Sigmoid colon (tissue), 7 donors: ENCODE data around the gene RRAD. TPM values are rescaled to one million over a fixed set of nuclear protein-coding genes. Genes with fewer than 3 reads are reported as not detected.

Experiments
- DNase-seq: peaks from one replicate; pipeline ENCODE4 v3.0.0-alpha.2; 2019
- H3K27ac ChIP-seq, 4 donors: fragments of 200-600 bp; sonication (generic); one replicate each; pipeline ENCODE4 v1.5.1; 2016 to 2019; ENCODE audit warnings: mild to moderate bottlenecking in 1 of 4
- H3K27me3 ChIP-seq, 3 donors: fragments of 200-600 bp; sonication (generic); one replicate each; pipeline ENCODE4 v1.5.1; 2019; ENCODE audit warnings: mild to moderate bottlenecking in 1 of 3
- H3K36me3 ChIP-seq, 4 donors: fragments of 200-600 bp; sonication (generic); one replicate each; pipeline ENCODE4 v1.5.1; 2016 to 2019
- H3K4me1 ChIP-seq, 4 donors: fragments of 200-600 bp; sonication (generic); one replicate each; pipeline ENCODE4 v1.5.1; 2017 to 2019
- H3K4me3 ChIP-seq, 4 donors: fragments of 200-600 bp; sonication (generic); one replicate each; pipeline ENCODE4 v1.5.1; 2017 to 2019; ENCODE audit warnings: mild to moderate bottlenecking in 2 of 4, moderate library complexity in 1 of 4
- H3K9me3 ChIP-seq, 4 donors: fragments of 200-600 bp in 3 of 4; sonication (generic) in 3 of 4; one replicate each; pipeline versions ENCODE4 v1.5.1 to v1.6.1; 2013 to 2019
- EP300 ChIP-seq, 4 donors: sonication (generic); formaldehyde crosslinking; IDR thresholded peaks; one replicate each; pipeline ENCODE4 v1.6.1; 2017; ENCODE audit warnings: antibody characterized with exemption in 4 of 4
- POLR2A ChIP-seq, 2 donors: fragments of 450-650 bp; IDR thresholded peaks; one replicate each; pipeline ENCODE4 v1.6.1; 2016; ENCODE audit warnings: antibody characterized with exemption in 2 of 2, mild to moderate bottlenecking in 2 of 2, moderate library complexity in 2 of 2
- POLR2AphosphoS5 ChIP-seq, 4 donors: sonication (generic); formaldehyde crosslinking; IDR thresholded peaks; one replicate each; pipeline ENCODE4 v1.6.1; 2017; ENCODE audit warnings: antibody characterized with exemption in 4 of 4
- WGBS, 2 donors: extraction: QIAGEN DNeasy Blood & Tissue Kit; methylation state at CpG; one replicate each; pipeline ENCODE4 v1.1.7; 2013; 5-methylcytosine and 5-hydroxymethylcytosine counted together
- intact Hi-C: fragments of 100-400 bp; cut with DNase I; formaldehyde crosslinking; loops from one replicate; pipeline ENCODE4 v1.15.1; 2023
- polyA plus RNA-seq, 3 donors: library from polyadenylated mRNA; stranded (reverse); fragments of 200-250 nt; gene quantifications; one replicate each; pipeline ENCODE4 v1.2.3, GENCODE V29; 2013
- total RNA-seq, 4 donors: library from RNA; depleted of rRNA; stranded (reverse); fragments of >200 nt; gene quantifications; one replicate each; pipeline ENCODE4 v1.1.0, GENCODE V29; 2016
- TF ChIP-seq, protein P1 (sequence below), 4 experiments: fragments of 450-650 bp in 3 of 4; fragments of 200-600 bp in 1 of 4; IDR thresholded peaks; one replicate each; pipeline ENCODE4 v1.5.1; 2016 to 2019; ENCODE audit warnings: antibody characterized with exemption in 4 of 4, mild to moderate bottlenecking in 3 of 4, moderate library complexity in 2 of 4
- donor health status: healthy with polysubstance abuse.
- donor health status: Bipolar disorder and iron deficiency.
- donor health status: healthy.

RRAD gene
- total and polyA plus RNA-seq, 7 donors = 1.2 to 31.2 (median 10.9) TPM

DNA sequence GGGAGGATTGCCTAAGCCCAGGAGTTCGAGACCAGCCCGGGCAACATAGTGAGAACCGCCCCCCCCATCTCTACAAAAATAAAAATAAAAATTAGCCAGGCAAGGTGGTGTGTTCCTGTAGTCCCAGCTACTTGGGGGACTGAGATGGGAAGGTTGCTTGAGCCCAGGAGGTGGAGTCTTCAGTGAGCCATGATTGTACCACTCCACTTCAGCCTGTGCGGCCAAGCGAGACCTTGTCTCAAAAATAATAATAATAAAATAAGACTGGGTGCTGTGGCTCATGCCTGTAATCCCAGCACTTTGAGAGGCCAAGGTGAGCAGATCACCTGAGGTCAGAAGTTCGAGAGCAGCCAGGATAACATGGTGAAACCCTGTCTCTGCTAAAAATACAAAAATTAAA, 33.5 kb downstream of the RRAD start:
- H3K9me3 ChIP-seq = no peaks in the 10 kb centered on the region
- no peaks in the 10 kb centered on the region for H3K27me3 ChIP-seq
- H3K4me1 ChIP-seq = peaks cover 0 to 7% (median 3%) of the 10 kb centered on the region in 4 donors
- intact Hi-C loops = loop anchor here (10.0 kb wide), 1 partner anchor 263 kb away; the partner anchor contains the start of genes B3GNT9, FBXL8 and TRADD
- no peak for DNase-seq
- no peak overlapping the region for H3K27ac ChIP-seq
- no peak overlapping the region for H3K4me3 ChIP-seq
- H3K36me3 ChIP-seq = peaks cover 0 to 4% (median 0%) of the 10 kb centered on the region in 4 donors
- WGBS, 2 donors = 90 to 95% methylated on average over 6 of the region's 6 CpGs
- TF ChIP-seq POLR2A (IDR thresholded peaks at IDR 0.05) (no peak), POLR2AphosphoS5 (IDR thresholded peaks at IDR 0.05) (no peak), EP300 (IDR thresholded peaks at IDR 0.05) (no peak)
- TF ChIP-seq, protein P1, sequence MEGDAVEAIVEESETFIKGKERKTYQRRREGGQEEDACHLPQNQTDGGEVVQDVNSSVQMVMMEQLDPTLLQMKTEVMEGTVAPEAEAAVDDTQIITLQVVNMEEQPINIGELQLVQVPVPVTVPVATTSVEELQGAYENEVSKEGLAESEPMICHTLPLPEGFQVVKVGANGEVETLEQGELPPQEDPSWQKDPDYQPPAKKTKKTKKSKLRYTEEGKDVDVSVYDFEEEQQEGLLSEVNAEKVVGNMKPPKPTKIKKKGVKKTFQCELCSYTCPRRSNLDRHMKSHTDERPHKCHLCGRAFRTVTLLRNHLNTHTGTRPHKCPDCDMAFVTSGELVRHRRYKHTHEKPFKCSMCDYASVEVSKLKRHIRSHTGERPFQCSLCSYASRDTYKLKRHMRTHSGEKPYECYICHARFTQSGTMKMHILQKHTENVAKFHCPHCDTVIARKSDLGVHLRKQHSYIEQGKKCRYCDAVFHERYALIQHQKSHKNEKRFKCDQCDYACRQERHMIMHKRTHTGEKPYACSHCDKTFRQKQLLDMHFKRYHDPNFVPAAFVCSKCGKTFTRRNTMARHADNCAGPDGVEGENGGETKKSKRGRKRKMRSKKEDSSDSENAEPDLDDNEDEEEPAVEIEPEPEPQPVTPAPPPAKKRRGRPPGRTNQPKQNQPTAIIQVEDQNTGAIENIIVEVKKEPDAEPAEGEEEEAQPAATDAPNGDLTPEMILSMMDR (IDR thresholded peaks at IDR 0.05) = no peak

- no peak for DNase-seq
- intact Hi-C loops = loop anchor here (10.0 kb wide), 1 partner anchor 263 kb away; the partner anchor contains the start of genes B3GNT9, FBXL8 and TRADD
- peaks cover 0 to 8% (median 0%) of the 10 kb centered on the region in 4 donors for H3K36me3 ChIP-seq
- no peak for TF ChIP-seq POLR2AphosphoS5 (IDR thresholded peaks at IDR 0.05)
- 84 to 92% methylated on average over 4 of the region's 4 CpGs for WGBS, 2 donors
- peaks cover 0 to 7% (median 3%) of the 10 kb centered on the region in 4 donors for H3K4me1 ChIP-seq
- no peaks in the 10 kb centered on the region for H3K9me3 ChIP-seq
- no peaks in the 10 kb centered on the region for H3K27me3 ChIP-seq
- H3K27ac ChIP-seq = no peak overlapping the region
- H3K4me3 ChIP-seq = no peak overlapping the region
Measured at GRCh38 chr16:66891360-66891759, 34.0 kb downstream of the RRAD start.

- DNase-seq = no peak
- Histone ChIP-seq H3K27ac (no peak overlapping the region), H3K27me3 (no peaks in the 10 kb centered on the region), H3K4me3 (no peak overlapping the region), H3K9me3 (no peaks in the 10 kb centered on the region), H3K4me1 (peaks cover 0 to 6% (median 3%) of the 10 kb centered on the region in 4 donors), H3K36me3 (peaks cover 0 to 14% (median 0%) of the 10 kb centered on the region in 4 donors)
- WGBS, 2 donors = 90 to 95% methylated on average over 2 of the region's 2 CpGs
- TF ChIP-seq POLR2AphosphoS5 (IDR thresholded peaks at IDR 0.05) (no peak), EP300 (IDR thresholded peaks at IDR 0.05) (no peak), POLR2A (IDR thresholded peaks at IDR 0.05) (no peak)
- intact Hi-C loops = loop anchor here (10.0 kb wide), 1 partner anchor 264 kb away; the partner anchor contains the start of genes B3GNT9, FBXL8 and TRADD
Measured at GRCh38 chr16:66890799-66891198, 34.5 kb downstream of the RRAD start.

DNA sequence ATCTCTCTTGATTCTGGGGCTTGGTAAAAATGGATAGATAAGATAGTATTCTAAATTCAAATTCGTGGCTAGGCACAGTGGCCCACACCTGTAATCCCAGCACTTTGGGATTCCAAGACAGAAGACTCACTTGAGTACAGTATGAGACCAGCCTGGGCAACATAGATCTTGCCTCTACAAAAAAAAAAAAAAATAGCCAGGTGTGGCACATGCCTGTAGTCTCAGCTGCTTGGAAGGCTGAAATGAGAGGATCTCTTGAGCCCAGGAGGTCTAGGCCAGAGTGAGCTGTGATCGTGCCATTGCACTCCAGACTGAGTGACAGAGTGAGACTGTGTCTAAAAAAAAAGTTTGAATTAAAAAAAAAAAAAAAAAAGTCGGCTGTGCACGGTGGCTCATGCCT, 35.7 kb downstream of the RRAD start:
- Histone ChIP-seq H3K4me1 (no peaks in the 10 kb centered on the region), H3K9me3 (no peaks in the 10 kb centered on the region), H3K27ac (no peak overlapping the region), H3K36me3 (peaks cover 0 to 26% (median 9%) of the 10 kb centered on the region in 4 donors), H3K4me3 (no peak overlapping the region), H3K27me3 (no peaks in the 10 kb centered on the region)
- no peak for TF ChIP-seq EP300 (IDR thresholded peaks at IDR 0.05)
- no peak for TF ChIP-seq POLR2AphosphoS5 (IDR thresholded peaks at IDR 0.05)
- TF ChIP-seq POLR2A (IDR thresholded peaks at IDR 0.05) = no peak
- TF ChIP-seq, protein P1 (IDR thresholded peaks at IDR 0.05) = no peak
- intact Hi-C loops = loop anchor here (10.0 kb wide), 1 partner anchor 265 kb away; the partner anchor contains the start of genes B3GNT9, FBXL8 and TRADD
- DNase-seq = no peak
- 63 to 83% methylated on average over 4 of the region's 4 CpGs for WGBS, 2 donors

DNA sequence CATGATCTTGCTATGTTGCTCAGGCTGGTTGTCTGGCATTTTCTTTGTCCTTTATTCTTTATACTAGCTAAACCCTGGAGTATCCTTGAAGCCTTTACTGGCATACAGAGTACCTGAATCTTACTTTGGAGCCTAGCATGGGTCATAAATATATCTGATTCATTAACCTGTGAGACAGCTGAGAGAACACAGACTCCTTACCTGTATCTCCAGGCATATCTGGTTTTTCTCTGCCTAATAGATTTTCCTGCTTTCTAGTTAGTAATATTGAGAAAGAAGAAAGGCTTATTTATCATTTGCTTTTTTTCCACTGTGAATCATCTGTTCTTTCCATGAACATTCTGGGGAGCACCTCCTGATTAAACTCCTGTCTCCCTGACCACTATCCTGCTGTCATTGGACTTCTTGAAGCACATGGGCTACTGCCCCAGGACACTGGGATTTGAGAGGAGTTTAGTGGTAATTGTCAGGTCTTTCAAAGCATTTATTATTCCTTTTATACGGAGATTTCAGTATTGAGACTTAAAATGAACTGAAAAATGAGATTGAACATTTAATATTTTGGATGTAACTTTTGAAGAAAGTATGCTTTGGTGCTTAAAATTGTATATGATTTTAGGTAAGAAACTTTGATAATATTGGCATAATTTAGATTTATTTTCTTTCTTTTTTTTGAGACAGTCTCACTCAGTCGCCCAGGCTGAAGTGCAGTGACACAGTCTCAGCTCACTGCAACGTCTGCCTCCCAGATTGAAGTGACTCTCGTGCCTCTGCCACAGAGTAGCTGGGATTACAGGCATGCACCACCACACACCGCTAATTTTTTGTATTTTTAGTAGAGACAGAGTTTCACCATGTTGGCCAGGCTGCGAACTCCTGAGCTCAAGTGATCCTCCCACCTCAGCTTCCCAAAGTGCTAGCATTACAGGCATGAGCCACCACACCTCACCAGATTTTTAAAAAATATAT, 36.4 kb downstream of the RRAD start:
- Histone ChIP-seq H3K4me3 (no peak overlapping the region), H3K27me3 (no peaks in the 10 kb centered on the region), H3K9me3 (no peaks in the 10 kb centered on the region), H3K4me1 (no peaks in the 10 kb centered on the region), H3K27ac (no peak overlapping the region), H3K36me3 (peaks cover 0 to 32% (median 11%) of the 10 kb centered on the region in 4 donors)
- DNase-seq = no peak
- peak in 1 of 4 donors; percentile 32 for TF ChIP-seq POLR2AphosphoS5 (IDR thresholded peaks at IDR 0.05)
- no peak for TF ChIP-seq EP300 (IDR thresholded peaks at IDR 0.05)
- intact Hi-C loops = no loop called here
- WGBS, 2 donors = 96% methylated on average over 6 of the region's 6 CpGs

GRCh38 chr16:66886914-66887313, 38.4 kb downstream of the RRAD start:
- H3K4me3 ChIP-seq = no peak overlapping the region

More at GRCh38 chr16:66886914-66887313, 38.4 kb downstream of the RRAD start:
- H3K4me1 ChIP-seq = peaks cover 0 to 2% (median 0%) of the 10 kb centered on the region in 4 donors
- H3K36me3 ChIP-seq = peaks cover 0 to 32% (median 11%) of the 10 kb centered on the region in 4 donors
- no peak for TF ChIP-seq POLR2A (IDR thresholded peaks at IDR 0.05)
- TF ChIP-seq, protein P1 (IDR thresholded peaks at IDR 0.05) = no peak
- no peak for TF ChIP-seq POLR2AphosphoS5 (IDR thresholded peaks at IDR 0.05)
- no peak for TF ChIP-seq EP300 (IDR thresholded peaks at IDR 0.05)
- no peaks in the 10 kb centered on the region for H3K9me3 ChIP-seq
- whole genome bisulfite sequencing, 2 donors = 83 to 87% methylated on average over 3 of the region's 3 CpGs
- no peaks in the 10 kb centered on the region for H3K27me3 ChIP-seq
- intact Hi-C loops = no loop called here
- no peak overlapping the region for H3K27ac ChIP-seq
- DNase-seq = no peak
